IMR-90 (cell line): ENCODE measurements around the gene SCNN1B.

Experiments used
- CTCF ChIP-seq: conservative IDR thresholded peaks from 2 replicates; pipeline ENCODE4 v1.5.1; 2012; ENCODE audit warnings: mild to moderate bottlenecking, low read depth, low read length, improper control_type of control experiment
- POLR2A ChIP-seq: IDR thresholded peaks from 2 replicates; pipeline ENCODE4 v1.6.1; 2012; ENCODE audit warnings: mild to moderate bottlenecking, low read depth, low read length
- RAD21 ChIP-seq: IDR thresholded peaks from 2 replicates; pipeline ENCODE4 v1.6.1; 2012; ENCODE audit warnings: low read length, improper control_type of control experiment
- RCOR1 ChIP-seq: IDR thresholded peaks from 2 replicates; pipeline ENCODE4 v1.6.1; 2012; ENCODE audit warnings: mild to moderate bottlenecking, low read length, improper control_type of control experiment; ENCODE audit not compliant: insufficient replicate concordance
- RFX5 ChIP-seq: IDR thresholded peaks from 2 replicates; pipeline ENCODE4 v1.8.0; 2012; ENCODE audit warnings: low read depth, mild to moderate bottlenecking, low read length, moderate library complexity

- no peak for TF ChIP-seq RAD21
- no peak for TF ChIP-seq CTCF
- TF ChIP-seq RFX5 = no peak
- TF ChIP-seq RCOR1 = no peak
- no peak for TF ChIP-seq POLR2A
Observed at GRCh38 chr16:23257682-23258081, 44.4 kb upstream of the SCNN1B start.
